MM.1S (cell line): Measurements from ENCODE around the gene PLEKHM3.

Experiments used
- DNase-seq: peaks from one replicate; pipeline ENCODE4 v3.0.0-alpha.2; 2015
- H2AFZ ChIP-seq: fragments of 300-600 bp; sonication (generic); 2 replicates; pipeline ENCODE4 v1.6.0; 2016; ENCODE audit warnings: antibody characterized with exemption, low read length
- H3F3A ChIP-seq: fragments of 300-600 bp; sonication (generic); 2 replicates; pipeline ENCODE4 v1.6.1; 2016; ENCODE audit warnings: mild to moderate bottlenecking, antibody characterized with exemption, low read length, moderate library complexity, mixed read lengths; ENCODE audit not compliant: insufficient read depth
- H3K27ac ChIP-seq: fragments of 300-600 bp; sonication (generic); 2 replicates; pipeline ENCODE4 v1.5.1; 2016; ENCODE audit warnings: mild to moderate bottlenecking, low read length
- H3K27me3 ChIP-seq: fragments of 300-600 bp; sonication (generic); replicated peaks from 2 replicates; pipeline ENCODE4 v1.6.0; 2016; ENCODE audit warnings: low read length; ENCODE audit not compliant: insufficient read depth
- H3K36me3 ChIP-seq: fragments of 300-600 bp; sonication (generic); replicated peaks from 2 replicates; pipeline ENCODE4 v1.6.1; 2016; ENCODE audit warnings: mild to moderate bottlenecking, low read length, mixed read lengths; ENCODE audit not compliant: insufficient read depth
- H3K4me1 ChIP-seq: fragments of 300-600 bp; sonication (generic); 2 replicates; pipeline ENCODE4 v1.6.1; 2016; ENCODE audit warnings: low read length, mixed read lengths
- H3K4me2 ChIP-seq: fragments of 300-600 bp; sonication (generic); 2 replicates; pipeline ENCODE4 v1.6.0; 2016; ENCODE audit warnings: low read depth, low read length
- H3K4me3 ChIP-seq: fragments of 300-600 bp; sonication (generic); 2 replicates; pipeline ENCODE4 v1.5.1; 2016; ENCODE audit warnings: low read length, mixed read lengths
- H3K79me2 ChIP-seq: fragments of 300-600 bp; sonication (generic); 2 replicates; pipeline ENCODE4 v1.6.1; 2016; ENCODE audit warnings: mixed run types, low read length, mixed read lengths
- H3K9ac ChIP-seq: fragments of 300-600 bp; sonication (generic); 2 replicates; pipeline ENCODE4 v1.6.1; 2016; ENCODE audit warnings: low read length, mixed read lengths
- H3K9me2 ChIP-seq: fragments of 300-600 bp; sonication (generic); replicated peaks from 2 replicates; pipeline ENCODE4 v1.6.1; 2016; ENCODE audit warnings: mild to moderate bottlenecking, low read length, mixed read lengths; ENCODE audit not compliant: insufficient read depth
- H3K9me3 ChIP-seq: fragments of 300-600 bp; sonication (generic); replicated peaks from 2 replicates; pipeline ENCODE4 v1.6.1; 2016; ENCODE audit warnings: mild to moderate bottlenecking, low read length, mixed read lengths; ENCODE audit not compliant: insufficient read depth
- H4K20me1 ChIP-seq: fragments of 300-600 bp; sonication (generic); 2 replicates; pipeline ENCODE4 v1.6.1; 2016; ENCODE audit warnings: mild to moderate bottlenecking, low read length, moderate library complexity, mixed read lengths; ENCODE audit not compliant: insufficient read depth
- CTCF ChIP-seq: fragments of 300-600 bp; sonication (generic); IDR thresholded peaks from 2 replicates; pipeline ENCODE4 v1.5.1; 2016; ENCODE audit warnings: antibody characterized with exemption, low read length, mixed read lengths
- EZH2 ChIP-seq: fragments of 300-600 bp; sonication (generic); optimal IDR thresholded peaks from 2 replicates; pipeline ENCODE3; 2017; ENCODE audit warnings: low read depth, mild to moderate bottlenecking, antibody characterized with exemption, low read length, mixed read lengths
- EZH2phosphoT487 ChIP-seq: fragments of 300-600 bp; sonication (generic); IDR thresholded peaks from 2 replicates; pipeline ENCODE4 v1.6.1; 2018; ENCODE audit warnings: antibody characterized with exemption, low read length

PLEKHM3 gene

DNA sequence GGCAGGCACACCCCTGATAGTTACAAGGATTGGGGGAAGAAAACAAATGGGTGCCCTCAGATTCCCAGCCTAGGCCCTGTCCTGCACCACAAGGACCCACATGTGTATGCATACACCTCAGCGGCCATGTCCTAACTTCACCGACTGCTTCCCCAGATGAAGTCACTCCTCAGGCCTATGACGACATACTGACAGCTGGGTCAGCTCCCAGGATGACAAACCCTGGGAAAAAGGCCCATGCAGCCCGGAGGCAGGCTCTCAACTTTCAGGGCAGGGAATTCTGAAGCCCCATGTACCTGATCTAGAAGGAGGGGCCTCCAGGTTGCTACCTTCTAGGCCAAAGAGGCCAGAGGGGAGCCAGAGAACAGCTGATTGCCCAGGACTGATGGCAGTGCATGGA, 11.0 kb upstream of the PLEKHM3 start:
- TF ChIP-seq CTCF, result no peak
- peaks cover 6% of the 10 kb centered on the region; the same call in 1 of the 2 replicates for H3K4me1 ChIP-seq

GRCh38 chr2:208034503-208035140, 9.3 kb upstream of the PLEKHM3 start:
- H3K4me1 ChIP-seq, result peaks cover 6% of the 10 kb centered on the region; the same call in 1 of the 2 replicates

More for the DNA sequence above, 11.0 kb upstream of the PLEKHM3 start:
- H3F3A ChIP-seq, result no peaks in the 10 kb centered on the region
- H4K20me1 ChIP-seq, result no peaks in the 10 kb centered on the region
- H2AFZ ChIP-seq, result no peak overlapping the region
- H3K27ac ChIP-seq, result no peak overlapping the region
- no peak for DNase-seq
- no peak overlapping the region for H3K4me2 ChIP-seq
- no peaks in the 10 kb centered on the region for H3K9me2 ChIP-seq
- H3K4me3 ChIP-seq, result no peak overlapping the region
- no peaks in the 10 kb centered on the region for H3K27me3 ChIP-seq
- H3K9ac ChIP-seq, result no peak overlapping the region
- no peaks in the 10 kb centered on the region for H3K79me2 ChIP-seq
- no peaks in the 10 kb centered on the region for H3K9me3 ChIP-seq
- no peaks in the 10 kb centered on the region for H3K36me3 ChIP-seq

GRCh38 chr2:208033701-208034502, 8.6 kb upstream of the PLEKHM3 start:
- no peaks in the 10 kb centered on the region for H3K9me2 ChIP-seq
- H3K4me3 ChIP-seq, result no peak overlapping the region
- no peak overlapping the region for H2AFZ ChIP-seq
- H3K79me2 ChIP-seq, result no peaks in the 10 kb centered on the region
- TF ChIP-seq EZH2, result no peak
- TF ChIP-seq CTCF, result peak; percentile 76
- TF ChIP-seq EZH2phosphoT487, result no peak
- no peaks in the 10 kb centered on the region for H3K27me3 ChIP-seq
- H3K4me2 ChIP-seq, result peak overlapping the region; percentile 4; the same call in 1 of the 2 replicates
- H3K4me1 ChIP-seq, result peaks cover 6% of the 10 kb centered on the region; the same call in 1 of the 2 replicates
- H3F3A ChIP-seq, result no peaks in the 10 kb centered on the region
- H3K9ac ChIP-seq, result no peak overlapping the region
- no peaks in the 10 kb centered on the region for H4K20me1 ChIP-seq
- H3K9me3 ChIP-seq, result no peaks in the 10 kb centered on the region
- H3K36me3 ChIP-seq, result no peaks in the 10 kb centered on the region
- peak; percentile 75 for DNase-seq
- no peak overlapping the region; the same call in 1 of the 2 replicates for H3K27ac ChIP-seq

More at GRCh38 chr2:208034503-208035140, 9.3 kb upstream of the PLEKHM3 start:
- TF ChIP-seq EZH2phosphoT487 (no peak), CTCF (no peak), EZH2 (no peak)
- Histone ChIP-seq H2AFZ (no peak overlapping the region), H3K4me2 (no peak overlapping the region), H3K36me3 (no peaks in the 10 kb centered on the region), H3K4me3 (no peak overlapping the region), H3K9ac (no peak overlapping the region), H3K27ac (no peak overlapping the region), H3F3A (no peaks in the 10 kb centered on the region), H3K79me2 (no peaks in the 10 kb centered on the region), H4K20me1 (no peaks in the 10 kb centered on the region), H3K9me3 (no peaks in the 10 kb centered on the region), H3K27me3 (no peaks in the 10 kb centered on the region), H3K9me2 (no peaks in the 10 kb centered on the region)
- DNase-seq, result no peak
